Gastrocnemius medialis (tissue), 4 donors: ENCODE data around the gene FAM216B.

ENCODE experiments used
- CTCF ChIP-seq, 5 experiments: fragments of 450-650 bp in 3 of 5; fragments of 200-600 bp in 2 of 5; sonication (generic) in 2 of 5; IDR thresholded peaks in 4 of 5; conservative IDR thresholded peaks in 1 of 5; 1 replicate in 4 of 5; 2 replicates in 1 of 5; pipeline ENCODE4 v1.5.1; 2016 to 2019; ENCODE audit warnings: antibody characterized with exemption in 5 of 5, mild to moderate bottlenecking in 3 of 5, moderate library complexity in 3 of 5
- POLR2A ChIP-seq, 2 donors: fragments of 450-650 bp; IDR thresholded peaks; one replicate each; pipeline ENCODE4 v1.6.1; 2017; ENCODE audit warnings: antibody characterized with exemption in 2 of 2, mild to moderate bottlenecking in 2 of 2, moderate library complexity in 2 of 2

- TF ChIP-seq CTCF (IDR thresholded peaks at IDR 0.05 in 4 of 5, conservative IDR thresholded peaks at IDR 0.05 in 1 of 5) (no peak), POLR2A (IDR thresholded peaks at IDR 0.05) (no peak)
These were observed 1.3 kb upstream of the FAM216B start for GRCh38 chr13:42780044-42780443.
